ENCODE data around the gene TKT. TPM values are rescaled to one million over a fixed set of nuclear protein-coding genes. Genes with fewer than 3 reads are reported as not detected.

Gene TKT
- total RNA-seq, 1 experiment from 2014 or later = 650 TPM

- H3K9me3 ChIP-seq (ENCODE audit: control insufficient read depth, low read depth, low read length) = no peaks in the 10 kb centered on the region
- H3K23ac ChIP-seq (ENCODE audit: insufficient read length, low read depth, low read length) = no peak overlapping the region
- no peak overlapping the region for H2BK5ac ChIP-seq (ENCODE audit: insufficient read length, low read length)
- H4K91ac ChIP-seq (ENCODE audit: insufficient read length, low read depth, low read length) = no peak overlapping the region
- H3K18ac ChIP-seq (ENCODE audit: insufficient read length, low read depth, low read length) = no peak overlapping the region
- H2AK5ac ChIP-seq (ENCODE audit: insufficient read length, low read length) = no peak overlapping the region
- no peaks in the 10 kb centered on the region for H3K79me1 ChIP-seq (ENCODE audit: insufficient read depth, low read depth, low read length, poor library complexity, severe bottlenecking)
- Mint-ChIP-seq H3K4me1 (peaks cover 0 to 4% of the 10 kb centered on the region in 2 experiments; a peak in 2 of 4 replicates), H3K36me3 (ENCODE audit: insufficient read depth in 1 of 3, low read depth in 3 of 3) (peaks cover 0 to 2% (median 0%) of the 10 kb centered on the region in 3 experiments; a peak in 1 of 7 replicates), H3K27ac (0 out of 7 replicates have a peak overlapping the region, but pooled peaks of 1 of the 3 experiments have one; percentile 55), H3K4me3 (no peak overlapping the region), H3K9me3 (peaks cover 9 to 10% of the 10 kb centered on the region in 2 experiments), H3K27me3 (ENCODE audit: low read depth) (peaks cover 4% of the 10 kb centered on the region)
- no peak overlapping the region for H2AFZ ChIP-seq (ENCODE audit: low read length)
- no peaks in the 10 kb centered on the region for H3K23me2 ChIP-seq (ENCODE audit: insufficient read length, low read depth, low read length, poor library complexity, severe bottlenecking)
- no peak overlapping the region for H3K27ac ChIP-seq (ENCODE audit: insufficient read length, low read depth, low read length)
- no CpG with 5 or more reads among the region's 9 CpGs for WGBS (ENCODE audit: extremely low coverage, insufficient read length, low lambda C conversion rate)
- H3K4me1 ChIP-seq (ENCODE audit: insufficient read depth, low read length) = no peaks in the 10 kb centered on the region
- H3K27me3 ChIP-seq (ENCODE audit: insufficient read depth, low read length) = no peaks in the 10 kb centered on the region
- H2BK15ac ChIP-seq (ENCODE audit: low read depth, low read length) = no peak overlapping the region
- H4K8ac ChIP-seq (replicated peaks; ENCODE audit: insufficient read length, low read depth, low read length) = no peak overlapping the region
- no peak overlapping the region for H2BK20ac ChIP-seq (ENCODE audit: low read depth, low read length, poor library complexity, severe bottlenecking)
- no peak for DNase-seq
- no peak overlapping the region for H2BK120ac ChIP-seq (ENCODE audit: low read depth, low read length, poor library complexity, severe bottlenecking)
- H2BK12ac ChIP-seq (ENCODE audit: insufficient read length, low read depth, low read length) = no peak overlapping the region
- H3K79me2 ChIP-seq (ENCODE audit: insufficient read depth, low read length) = no peaks in the 10 kb centered on the region
- H3K56ac ChIP-seq (ENCODE audit: insufficient read length, low read depth, low read length) = no peak overlapping the region
- H3K4ac ChIP-seq (ENCODE audit: low read depth, low read length) = no peak overlapping the region
- no peak overlapping the region for H3K9ac ChIP-seq (ENCODE audit: extremely low read depth, insufficient read length, low read length)
- no peak for TF ChIP-seq CTCF (conservative IDR thresholded peaks at IDR 0.05)
- no peak overlapping the region for H4K5ac ChIP-seq (ENCODE audit: insufficient read length, low read depth, low read length)
- no peak overlapping the region for H3T11ph ChIP-seq (ENCODE audit: low read length)
- H3K4me2 ChIP-seq (ENCODE audit: insufficient read depth, insufficient read length, low read length) = no peak overlapping the region
- no peak overlapping the region for H3K14ac ChIP-seq (ENCODE audit: insufficient read depth, low read length)
- H4K20me1 ChIP-seq (ENCODE audit: control insufficient read depth, insufficient read depth, insufficient read length) = no peaks in the 10 kb centered on the region
Measured at GRCh38 chr3:53211706-53212702, 43.8 kb downstream of the TKT start.
